Inflammatory macrophage treated with lipopolysaccharide for 1 hour (primary cell): ENCODE data around the gene PCMT1.

ENCODE experiments used
- DNase-seq, 2 donors: peaks; one replicate each; pipeline ENCODE4 v3.0.0-alpha.2; 2020 to 2022

Gene PCMT1

GRCh38 chr6:149856256-149856994 lies 106.9 kb downstream of the PCMT1 start:
- no peak for DNase-seq

DNA sequence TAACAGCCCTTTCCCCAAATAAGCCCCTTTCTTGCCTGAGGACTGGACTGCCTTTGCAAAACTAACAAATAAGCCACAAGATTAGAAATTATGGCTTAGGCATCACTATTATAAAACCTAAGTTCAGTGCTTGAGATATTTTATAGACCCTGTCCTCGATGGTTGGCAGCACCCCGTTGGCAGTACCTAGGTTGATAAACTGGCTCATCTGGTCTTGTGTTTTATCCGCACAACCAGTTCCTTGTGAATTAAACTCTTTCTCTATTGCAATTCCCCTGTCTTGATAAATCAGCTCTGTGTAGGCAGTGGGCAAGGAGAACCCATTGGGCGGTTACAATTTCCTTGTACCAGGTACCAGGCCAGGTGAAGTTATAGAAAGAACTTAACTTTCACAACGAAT lies 108.0 kb downstream of the PCMT1 start:
- no peak for DNase-seq

DNA sequence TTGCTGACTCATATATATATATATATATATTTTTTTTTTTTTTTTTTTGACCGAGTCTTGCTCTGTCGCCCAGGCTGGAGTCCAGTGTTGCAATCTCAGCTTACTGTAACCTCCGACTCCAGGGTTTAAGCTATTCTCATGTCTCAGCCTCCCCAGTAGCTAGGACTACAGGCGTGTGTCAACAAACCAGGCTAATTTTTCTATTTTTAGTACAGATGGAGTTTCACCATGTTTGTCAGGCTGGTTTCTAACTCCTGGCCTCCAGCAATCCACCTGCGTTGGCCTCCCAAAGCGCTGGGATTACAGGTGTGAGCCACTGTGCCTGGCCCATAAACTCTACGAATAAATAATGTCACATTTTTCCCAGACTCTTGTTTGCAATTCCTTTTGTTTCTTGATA lies 109.8 kb downstream of the PCMT1 start:
- DNase-seq = no peak

DNA sequence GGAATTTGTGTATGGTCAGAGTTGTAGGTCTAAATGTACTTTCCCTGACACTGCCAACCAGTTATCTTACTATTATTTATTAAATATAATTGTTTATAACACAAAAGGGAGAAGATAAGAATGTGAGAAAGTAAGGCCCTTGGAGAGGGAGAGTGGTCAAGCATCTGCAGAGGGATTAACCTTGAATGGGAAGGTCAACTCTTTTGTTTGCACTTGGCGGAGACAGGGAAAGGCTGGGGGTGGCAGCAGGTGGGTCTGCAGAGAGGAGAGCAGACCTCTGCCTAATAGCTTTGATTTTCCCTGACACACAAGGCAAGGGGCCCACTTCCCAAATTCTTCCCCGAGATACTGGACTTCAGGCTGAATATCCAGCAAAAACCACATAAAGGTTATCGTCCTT lies 110.4 kb downstream of the PCMT1 start:
- no peak for DNase-seq

DNA sequence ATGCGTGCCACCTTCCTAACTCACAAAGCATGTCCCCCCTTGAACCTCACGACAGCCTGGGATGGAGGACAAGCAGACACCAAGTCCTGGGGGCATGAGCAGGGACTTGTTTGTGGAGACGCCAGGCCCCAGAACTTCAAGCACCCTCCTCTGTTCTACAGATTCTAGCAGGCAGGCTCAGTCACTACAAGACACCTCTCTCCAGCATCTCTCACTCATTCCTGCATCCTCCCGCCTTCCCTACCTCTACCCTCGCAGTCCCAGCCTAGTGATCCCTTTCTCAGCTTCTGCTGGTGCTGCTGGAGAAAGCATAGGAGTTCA lies 110.9 kb downstream of the PCMT1 start:
- no peak for DNase-seq
